Body of pancreas (tissue), 4 donors: Measurements from ENCODE around the gene ERRFI1. TPM values are rescaled to one million over a fixed set of nuclear protein-coding genes. Genes with fewer than 3 reads are reported as not detected.
"Not testable (repeated sequence)": the region's sequence is repeated elsewhere in the genome, so short reads cannot be mapped to it uniquely, and the experiment has no call there.

ENCODE experiments used
- ATAC-seq: fragments of 150-250 bp; one replicate; pipeline ENCODE4 v1.9.1; 2016
- DNase-seq, 4 donors: peaks; one replicate each; pipeline ENCODE4 v3.0.0-alpha.2; 2019
- H3K27ac ChIP-seq, 4 donors: fragments of 200-600 bp; sonication (generic); 1 replicate in 3 of 4; 2 replicates in 1 of 4; pipeline versions ENCODE4 v1.5.1 to v1.6.1; 2016 to 2019; ENCODE audit warnings: mild to moderate bottlenecking in 1 of 4, mixed read lengths in 1 of 4, moderate library complexity in 1 of 4
- H3K27me3 ChIP-seq, 2 donors: fragments of 200-600 bp; sonication (generic); one replicate each; pipeline ENCODE4 v1.6.0; 2016; ENCODE audit warnings: mild to moderate bottlenecking in 1 of 2
- H3K36me3 ChIP-seq, 2 donors: fragments of 200-600 bp; sonication (generic); replicated peaks in 1 of 2; 2 replicates each; pipeline ENCODE4 v1.5.1; 2016; ENCODE audit warnings: low read depth in 2 of 2; ENCODE audit not compliant: insufficient read depth in 1 of 2
- H3K4me1 ChIP-seq: fragments of 200-600 bp; sonication (generic); one replicate; pipeline ENCODE4 v1.6.0; 2016
- H3K4me3 ChIP-seq, 2 donors: fragments of 200-600 bp; sonication (generic); 1 replicate in 1 of 2; 2 replicates in 1 of 2; pipeline ENCODE4 v1.5.1; 2016 to 2019
- H3K9me3 ChIP-seq, 3 donors: fragments of 200-600 bp; sonication (generic); 1 replicate in 2 of 3; 2 replicates in 1 of 3; pipeline ENCODE4 v1.5.1; 2016
- CTCF ChIP-seq, 7 experiments: fragments of 450-650 bp in 4 of 7; fragments of 200-600 bp in 3 of 7; sonication (generic) in 3 of 7; IDR thresholded peaks; one replicate each; pipeline ENCODE4 v1.5.1; 2016 to 2019; ENCODE audit warnings: antibody characterized with exemption in 7 of 7
- POLR2A ChIP-seq, 3 donors: fragments of 450-650 bp; IDR thresholded peaks; one replicate each; pipeline ENCODE4 v1.6.1; 2016; ENCODE audit warnings: antibody characterized with exemption in 3 of 3, mild to moderate bottlenecking in 2 of 3
- WGBS, 2 donors: methylation state at CpG; one replicate each; pipeline ENCODE4 v1.1.5; 2017; 5-methylcytosine and 5-hydroxymethylcytosine counted together
- intact Hi-C: fragments of 100-400 bp; cut with DNase I; formaldehyde crosslinking; loops from one replicate; pipeline ENCODE4 v1.15.1; 2023
- total RNA-seq, 2 donors: library from RNA; depleted of rRNA; stranded (reverse); fragments of >200 nt; gene quantifications; one replicate each; pipeline ENCODE4 v1.1.0, GENCODE V29; 2016

ERRFI1 gene
- 100 to 1,000 TPM; 127 to 273 TPM for total RNA-seq

GRCh38 chr1:8026153-8026975 is at the start of gene ERRFI1:
Gene ERRFI1, minus strand, starts transcription at chr1:8026309. Its CDS starts 10,690 bp downstream, at chr1:8015619.
- no peaks in the 10 kb centered on the region for H3K27me3 ChIP-seq
- intact Hi-C loops: no loop called here
- peak within 1 kb of the TSS; percentile 96 to 100 (median 99) for H3K27ac ChIP-seq
- no peaks in the 10 kb centered on the region for H3K9me3 ChIP-seq
- peak; percentile 95 to 97 (median 96) for DNase-seq
- peak within 1 kb of the TSS; percentile 26 to 76 for H3K4me3 ChIP-seq
- peaks cover 62% of the 10 kb centered on the region for H3K4me1 ChIP-seq
- H3K36me3 ChIP-seq: no peaks in the 10 kb centered on the region
- ATAC-seq: peak; percentile 71
- 7 to 17% methylated on average over 33 to 79 of the region's 98 CpGs for WGBS, 2 donors
- TF ChIP-seq CTCF (IDR thresholded peaks at IDR 0.05): no peak
- TF ChIP-seq POLR2A (IDR thresholded peaks at IDR 0.05): peak; percentile 99 to 100 (median 99)

- WGBS, 2 donors: 81 to 95% methylated on average over 10 of the region's 10 CpGs
- Histone ChIP-seq H3K4me1 (peaks cover 52% of the 10 kb centered on the region), H3K27ac (peak overlapping the region; percentile 36 to 80 (median 62)), H3K4me3 (no peak overlapping the region), H3K27me3 (no peaks in the 10 kb centered on the region), H3K9me3 (no peaks in the 10 kb centered on the region), H3K36me3 (no peaks in the 10 kb centered on the region)
- ATAC-seq: no peak
- TF ChIP-seq POLR2A (IDR thresholded peaks at IDR 0.05) (no peak), CTCF (IDR thresholded peaks at IDR 0.05) (no peak)
- no peak for DNase-seq
- intact Hi-C loops: no loop called here
Measured at GRCh38 chr1:8075511-8076051, 49.5 kb upstream of the ERRFI1 start.

GRCh38 chr1:8073112-8073855 is 47.2 kb upstream of the ERRFI1 start:
- intact Hi-C loops: no loop called here
- H3K27ac ChIP-seq: no peak overlapping the region
- DNase-seq (no peak), ATAC-seq (no peak)
- H3K4me3 ChIP-seq: no peak overlapping the region
- H3K4me1 ChIP-seq: peaks cover 59% of the 10 kb centered on the region
- TF ChIP-seq CTCF (IDR thresholded peaks at IDR 0.05) (no peak), POLR2A (IDR thresholded peaks at IDR 0.05) (no peak)
- no peaks in the 10 kb centered on the region for H3K27me3 ChIP-seq
- 81 to 89% methylated on average over 7 of the region's 7 CpGs for WGBS, 2 donors
- no peaks in the 10 kb centered on the region for H3K9me3 ChIP-seq
- no peaks in the 10 kb centered on the region for H3K36me3 ChIP-seq

- intact Hi-C loops: no loop called here
- TF ChIP-seq CTCF (IDR thresholded peaks at IDR 0.05): no peak
- TF ChIP-seq POLR2A (IDR thresholded peaks at IDR 0.05): peak in 2 of 3 donors; percentile 25 to 51
Measured at GRCh38 chr1:8070381-8070811, 44.3 kb upstream of the ERRFI1 start.

GRCh38 chr1:8069614-8070320 is 43.7 kb upstream of the ERRFI1 start:
- H3K27me3 ChIP-seq, H3K4me3 ChIP-seq, H3K36me3 ChIP-seq, H3K9me3 ChIP-seq, DNase-seq, intact Hi-C loops: not testable (repeated sequence)
- peak; percentile 19 for ATAC-seq
- Histone ChIP-seq H3K27ac (peak overlapping the region in 3 of 4 donors; percentile 88 to 89 (median 88)), H3K4me1 (peaks cover 26% of the 10 kb centered on the region)
- 38 to 43% methylated on average over 8 of the region's 8 CpGs for WGBS, 2 donors

More at GRCh38 chr1:8070381-8070811, 44.3 kb upstream of the ERRFI1 start:
- Histone ChIP-seq H3K27ac (peak overlapping the region; percentile 88 to 91 (median 88)), H3K4me3 (no peak overlapping the region), H3K36me3 (no peaks in the 10 kb centered on the region), H3K4me1 (peaks cover 30% of the 10 kb centered on the region), H3K27me3 (no peaks in the 10 kb centered on the region), H3K9me3 (no peaks in the 10 kb centered on the region)
- peak; percentile 96 for ATAC-seq
- peak; percentile 69 to 84 (median 82) for DNase-seq
- 6 to 18% methylated on average over 10 of the region's 10 CpGs for WGBS, 2 donors
